GM10847 (cell line): Measurements from ENCODE around the gene PLXDC1.

ENCODE experiments used
- POLR2A ChIP-seq: IDR thresholded peaks from 2 replicates; pipeline ENCODE4 v1.6.1; 2011; ENCODE audit not compliant: insufficient read length; ENCODE audit errors: extremely low read depth

Gene PLXDC1

GRCh38 chr17:39147221-39148185, 3.9 kb downstream of the PLXDC1 start:
- TF ChIP-seq POLR2A, result no peak

- no peak for TF ChIP-seq POLR2A
These were observed 5.2 kb downstream of the PLXDC1 start for GRCh38 chr17:39146273-39146672.

DNA sequence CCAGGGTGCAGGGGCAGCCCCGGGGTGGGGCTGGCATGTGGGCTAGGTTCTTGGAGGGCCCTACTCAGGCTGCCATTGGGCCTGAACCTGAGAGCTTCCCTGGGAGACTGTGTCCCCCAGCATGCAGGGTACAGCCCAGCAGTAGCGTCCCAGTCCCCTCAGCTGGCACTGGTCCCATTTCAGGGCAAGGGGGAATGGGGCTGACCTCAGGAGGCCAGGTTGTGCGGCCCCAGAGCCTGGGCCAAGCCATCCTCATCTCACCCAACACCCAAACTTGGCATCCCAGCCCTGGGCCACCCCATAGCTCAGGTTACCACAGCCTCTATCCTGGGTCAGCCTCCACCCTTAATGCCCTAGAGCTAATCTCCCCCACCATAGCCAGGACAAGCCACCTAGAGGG, 6.3 kb downstream of the PLXDC1 start:
- no peak for TF ChIP-seq POLR2A

DNA sequence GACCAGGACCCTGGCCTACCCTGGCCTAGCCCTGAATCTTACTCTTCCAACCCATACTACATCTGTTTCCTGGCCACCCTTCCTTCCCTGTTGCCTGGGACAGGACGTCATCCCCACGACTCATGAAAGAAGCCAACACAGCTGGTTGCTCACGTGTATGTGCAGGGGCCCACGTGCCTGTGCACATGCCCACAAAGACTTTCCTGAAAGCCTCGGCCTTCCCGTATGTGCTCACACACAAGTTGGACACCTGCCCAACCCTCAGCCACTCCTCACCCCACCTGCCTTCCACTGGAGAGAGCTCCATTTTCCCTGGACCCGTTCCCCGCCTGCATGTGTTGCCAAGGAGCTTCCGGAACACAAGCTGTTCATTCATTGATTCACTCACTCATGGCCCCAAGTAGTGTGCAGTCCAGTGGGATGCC, 7.0 kb downstream of the PLXDC1 start:
- TF ChIP-seq POLR2A, result no peak

GRCh38 chr17:39143552-39144093, 7.8 kb downstream of the PLXDC1 start:
- no peak for TF ChIP-seq POLR2A

DNA sequence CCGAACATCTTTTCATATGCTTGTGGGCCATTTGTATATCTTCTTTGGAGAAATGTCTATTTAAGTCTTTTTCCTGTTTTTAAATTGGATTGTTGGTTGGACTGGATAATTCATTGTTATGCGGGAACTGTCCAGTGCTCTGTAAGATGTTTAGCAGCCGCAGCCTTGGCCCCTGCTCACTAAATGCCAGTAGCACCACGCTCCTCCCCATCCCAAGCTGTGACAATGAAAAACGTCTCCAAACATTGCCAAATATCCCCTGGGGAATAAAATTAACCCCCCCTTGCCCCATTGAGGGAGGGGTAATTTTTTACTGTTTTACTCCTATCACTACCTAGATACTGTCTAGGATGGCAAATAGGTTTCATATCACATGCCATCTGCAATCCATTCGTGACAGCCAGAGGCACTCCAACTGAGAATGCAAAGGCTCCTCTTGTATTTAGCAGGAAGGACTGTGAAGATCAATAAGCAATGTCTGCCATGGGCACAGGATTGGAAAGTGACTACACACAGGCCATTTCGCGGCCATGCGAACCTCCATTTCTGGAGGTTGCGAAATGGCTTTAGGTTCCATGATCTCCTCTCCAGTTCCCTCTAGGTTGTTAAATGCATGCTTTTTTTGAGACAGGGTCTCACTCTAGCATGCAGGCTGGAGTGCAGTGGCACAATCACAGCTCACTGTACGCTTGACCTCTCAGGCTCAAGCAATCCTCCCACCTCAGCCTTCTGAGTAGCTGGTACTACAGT, 9.3 kb downstream of the PLXDC1 start:
- no peak for TF ChIP-seq POLR2A

DNA sequence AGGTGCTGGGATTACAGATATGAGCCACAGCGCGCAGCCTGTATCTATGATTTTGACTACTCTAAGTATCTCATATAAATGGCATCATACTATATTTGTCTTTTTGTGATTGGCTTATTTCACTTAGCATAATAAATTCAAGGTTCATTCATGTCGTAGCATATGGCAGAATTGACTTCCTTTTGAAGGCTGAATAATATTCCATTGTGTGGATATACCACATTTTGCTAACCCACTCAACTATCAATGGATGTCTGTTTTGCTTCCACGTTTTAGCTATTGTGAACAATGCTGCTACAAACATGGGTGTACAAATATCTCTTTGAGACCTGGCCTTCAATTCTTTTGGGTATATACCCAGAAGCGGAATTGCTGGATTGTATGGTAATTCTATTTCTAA, 10.1 kb downstream of the PLXDC1 start:
- no peak for TF ChIP-seq POLR2A

GRCh38 chr17:39139561-39139960, 11.9 kb downstream of the PLXDC1 start:
- no peak for TF ChIP-seq POLR2A

- no peak for TF ChIP-seq POLR2A
These were observed 12.3 kb downstream of the PLXDC1 start for GRCh38 chr17:39139161-39139511.

- no peak for TF ChIP-seq POLR2A
These were observed 12.8 kb downstream of the PLXDC1 start for GRCh38 chr17:39138431-39139160.

- no peak for TF ChIP-seq POLR2A
These were observed 16.6 kb downstream of the PLXDC1 start for GRCh38 chr17:39134878-39135277.

DNA sequence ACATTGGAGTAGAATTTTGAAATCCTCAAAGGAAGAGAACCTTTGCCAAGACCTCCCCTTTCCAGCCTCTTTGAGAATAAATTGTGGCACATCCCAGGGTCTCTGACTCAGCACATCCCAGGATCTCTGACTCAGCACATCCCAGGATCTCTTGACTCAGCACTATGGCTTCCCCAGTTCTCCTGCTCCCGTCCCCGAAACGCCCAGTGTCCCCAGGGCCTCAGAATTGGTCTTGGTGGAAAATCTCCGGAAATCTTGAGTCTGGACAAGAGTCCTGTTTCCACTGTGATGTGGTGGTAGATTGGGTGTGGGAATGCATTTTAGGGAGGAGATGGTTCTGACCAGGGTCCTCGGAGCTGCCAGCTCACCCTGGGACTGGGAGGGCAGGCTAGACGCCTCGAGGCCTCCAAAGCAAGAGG, 19.2 kb downstream of the PLXDC1 start:
- TF ChIP-seq POLR2A, result no peak

- no peak for TF ChIP-seq POLR2A
These were observed 19.8 kb downstream of the PLXDC1 start for GRCh38 chr17:39131616-39132015.

- TF ChIP-seq POLR2A, result no peak
These were observed 21.2 kb downstream of the PLXDC1 start for GRCh38 chr17:39130205-39130604.

GRCh38 chr17:39126436-39126835, 25.0 kb downstream of the PLXDC1 start:
- no peak for TF ChIP-seq POLR2A
